HUES48 (cell line): ENCODE measurements around the gene PFDN5.
"Not testable (repeated sequence)": the region's sequence is repeated elsewhere in the genome, so short reads cannot be mapped to it uniquely, and the experiment has no call there.

Experiments used
- H3K27ac ChIP-seq: one replicate; pipeline ENCODE4 v1.7.0; 2013; ENCODE audit warnings: low read depth, low read length, inconsistent platforms
- H3K27me3 ChIP-seq: 2 replicates; pipeline ENCODE4 v1.6.1; 2013; ENCODE audit warnings: mild to moderate bottlenecking, low read length; ENCODE audit not compliant: control insufficient read depth, insufficient read depth
- H3K36me3 ChIP-seq: 2 replicates; pipeline ENCODE4 v1.6.1; 2013; ENCODE audit warnings: low read length; ENCODE audit not compliant: control insufficient read depth, insufficient read depth
- H3K4me1 ChIP-seq: 2 replicates; pipeline ENCODE4 v1.6.1; 2013; ENCODE audit warnings: mild to moderate bottlenecking, low read length; ENCODE audit not compliant: control insufficient read depth, insufficient read depth
- H3K4me3 ChIP-seq: 2 replicates; pipeline ENCODE4 v1.5.1; 2013; ENCODE audit warnings: mild to moderate bottlenecking, low read depth, low read length
- H3K9ac ChIP-seq: 2 replicates; pipeline ENCODE4 v1.6.1; 2013; ENCODE audit warnings: mild to moderate bottlenecking, low read depth, low read length, moderate library complexity
- H3K9me3 ChIP-seq: 2 replicates; pipeline ENCODE4 v1.6.1; 2013; ENCODE audit warnings: low read length; ENCODE audit not compliant: control insufficient read depth, insufficient read depth

PFDN5 gene

DNA sequence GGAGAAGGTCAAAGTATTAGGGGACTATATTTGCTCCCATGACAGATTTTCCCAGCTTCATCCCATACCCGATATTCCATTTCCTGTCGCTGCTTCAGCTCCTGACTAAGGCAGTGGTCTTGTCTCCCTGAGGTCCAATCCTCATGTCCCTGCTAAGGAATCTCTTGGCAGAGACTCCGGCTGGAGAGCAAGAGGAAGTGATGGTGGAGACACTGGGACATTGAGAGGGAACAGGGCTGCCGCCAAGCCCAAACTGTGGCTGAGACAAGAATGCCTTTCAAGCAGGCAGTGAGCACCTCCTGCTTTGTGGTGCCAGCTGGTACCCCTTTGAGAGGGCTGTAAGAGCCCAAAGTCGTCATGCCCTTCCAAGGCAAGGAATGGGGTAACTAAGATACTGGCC lies 35.3 kb downstream of the PFDN5 start:
- Histone ChIP-seq H3K9ac (no peak overlapping the region), H3K36me3 (no peaks in the 10 kb centered on the region), H3K27ac (no peak overlapping the region), H3K9me3 (no peaks in the 10 kb centered on the region), H3K27me3 (peaks cover 37% of the 10 kb centered on the region), H3K4me3 (no peak overlapping the region), H3K4me1 (peaks cover 8% of the 10 kb centered on the region; the same call in 1 of the 2 replicates)

DNA sequence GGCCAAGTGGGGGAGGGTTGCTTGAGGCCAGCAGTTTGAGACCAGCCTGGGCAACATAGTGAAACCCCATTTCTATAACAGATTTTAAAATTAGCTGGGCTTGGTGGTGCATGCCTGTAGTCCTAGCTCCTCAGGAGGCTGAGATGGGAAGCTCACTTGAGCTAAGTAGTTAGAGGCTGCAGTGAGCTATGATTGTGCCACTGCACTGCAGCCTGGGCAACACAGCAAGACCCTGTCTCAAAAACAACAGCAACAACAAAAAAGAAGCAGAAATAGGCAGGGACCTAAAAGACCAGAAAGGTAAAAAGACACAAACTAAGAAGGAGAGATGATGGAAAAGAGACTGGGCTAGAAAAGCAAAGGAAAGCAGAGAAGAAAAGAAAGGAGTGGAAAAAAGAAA lies 37.0 kb downstream of the PFDN5 start:
- H3K9ac ChIP-seq, H3K27ac ChIP-seq, H3K9me3 ChIP-seq, H3K4me1 ChIP-seq, H3K4me3 ChIP-seq, H3K36me3 ChIP-seq: not testable (repeated sequence)
- H3K27me3 ChIP-seq = peaks cover 32% of the 10 kb centered on the region

DNA sequence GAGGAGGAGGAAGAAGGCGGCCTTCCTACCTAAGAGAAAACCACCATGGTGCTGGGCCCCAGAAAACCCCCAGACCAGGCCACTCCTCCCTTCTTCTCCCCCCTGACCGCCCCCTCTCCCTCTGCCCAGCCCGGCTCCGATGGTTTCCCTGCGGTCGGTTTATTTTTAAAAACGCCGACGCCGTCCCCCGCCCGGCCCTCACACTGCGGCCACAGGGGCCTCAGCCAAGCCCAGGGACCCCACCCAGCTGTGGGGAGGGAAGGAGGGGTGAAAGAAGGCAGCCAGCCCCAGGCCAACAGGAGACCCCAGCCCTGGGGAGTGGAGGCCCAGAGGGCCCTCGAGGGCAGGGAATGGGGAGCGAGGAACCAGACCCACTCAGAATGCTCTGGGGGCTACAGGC lies 37.4 kb downstream of the PFDN5 start:
- peaks cover 12% of the 10 kb centered on the region; the same call in 1 of the 2 replicates for H3K4me1 ChIP-seq
- H3K4me3 ChIP-seq = no peak overlapping the region
- H3K9me3 ChIP-seq = no peaks in the 10 kb centered on the region
- no peak overlapping the region for H3K27ac ChIP-seq
- H3K36me3 ChIP-seq = no peaks in the 10 kb centered on the region
- no peak overlapping the region for H3K9ac ChIP-seq
- peaks cover 32% of the 10 kb centered on the region for H3K27me3 ChIP-seq

DNA sequence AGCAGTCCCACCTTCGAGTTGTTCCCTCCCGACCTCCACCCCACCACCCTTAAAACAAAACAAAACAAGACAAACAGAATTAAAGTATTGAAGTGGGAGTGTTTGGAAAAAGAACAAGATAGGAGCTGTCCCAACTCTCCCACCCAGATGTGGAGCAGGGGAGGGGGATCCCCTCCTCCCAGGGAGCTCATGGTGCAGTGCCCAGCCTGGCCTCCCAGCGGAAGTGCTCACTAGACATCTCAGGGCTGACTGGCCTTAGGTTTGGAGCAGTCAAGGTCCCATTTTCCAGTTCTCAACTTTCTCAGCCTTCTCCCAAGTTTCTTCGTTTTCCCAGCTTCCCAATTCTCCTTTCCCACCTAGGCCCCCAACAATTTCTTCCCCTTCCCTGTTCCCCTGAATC lies 37.9 kb downstream of the PFDN5 start:
- Histone ChIP-seq H3K27ac (no peak overlapping the region), H3K9me3 (no peaks in the 10 kb centered on the region), H3K4me3 (no peak overlapping the region), H3K36me3 (no peaks in the 10 kb centered on the region), H3K4me1 (peaks cover 15% of the 10 kb centered on the region; the same call in 1 of the 2 replicates), H3K27me3 (peaks cover 26% of the 10 kb centered on the region), H3K9ac (no peak overlapping the region)

DNA sequence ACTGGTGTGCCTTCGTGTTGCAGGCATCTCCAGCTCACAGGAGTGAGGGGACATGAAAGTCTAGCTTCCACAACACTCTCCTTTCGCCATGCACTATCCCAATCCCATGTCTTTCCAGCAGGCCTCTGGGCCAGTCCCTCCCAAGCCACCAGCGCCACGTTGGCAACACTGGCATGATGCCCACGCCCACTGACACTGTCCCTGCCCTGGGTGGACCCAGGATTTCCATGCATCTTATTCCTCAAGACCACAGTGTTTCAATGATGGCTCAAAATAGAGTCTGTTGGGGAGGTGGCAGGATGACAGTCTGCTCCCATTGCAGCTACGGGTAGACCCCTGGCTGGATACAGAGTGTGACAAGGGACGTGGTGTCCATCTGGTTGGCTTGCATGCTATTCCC lies 38.5 kb downstream of the PFDN5 start:
- no peak overlapping the region for H3K27ac ChIP-seq
- no peak overlapping the region for H3K9ac ChIP-seq
- H3K36me3 ChIP-seq = no peaks in the 10 kb centered on the region
- H3K9me3 ChIP-seq = no peaks in the 10 kb centered on the region
- H3K4me3 ChIP-seq = no peak overlapping the region
- peaks cover 18% of the 10 kb centered on the region; the same call in 1 of the 2 replicates for H3K4me1 ChIP-seq
- peaks cover 21% of the 10 kb centered on the region for H3K27me3 ChIP-seq

DNA sequence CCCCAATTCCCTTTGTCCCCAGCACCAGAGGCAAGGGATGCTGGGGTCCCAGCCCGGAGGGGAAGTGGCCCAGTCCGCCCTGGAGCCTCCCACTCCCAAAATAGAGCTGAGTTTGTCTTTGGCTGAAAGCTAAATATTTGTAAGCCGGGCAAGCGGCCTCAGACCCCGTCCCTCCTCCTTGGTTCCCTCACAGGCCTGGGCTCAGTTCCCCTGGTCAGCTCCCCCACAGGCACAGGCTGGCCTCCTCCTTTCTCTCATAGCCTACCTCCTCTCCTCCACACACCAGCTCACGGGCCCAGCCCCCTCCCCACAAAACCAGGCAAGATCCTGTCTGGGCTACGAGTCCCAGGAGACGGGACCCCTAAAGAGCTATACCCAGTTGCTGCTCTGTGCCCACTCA lies 39.5 kb downstream of the PFDN5 start:
- H3K36me3 ChIP-seq = no peaks in the 10 kb centered on the region
- peaks cover 18% of the 10 kb centered on the region; the same call in 1 of the 2 replicates for H3K4me1 ChIP-seq
- H3K27me3 ChIP-seq = peaks cover 16% of the 10 kb centered on the region
- no peak overlapping the region for H3K9ac ChIP-seq
- H3K4me3 ChIP-seq = no peak overlapping the region
- no peaks in the 10 kb centered on the region for H3K9me3 ChIP-seq
- H3K27ac ChIP-seq = no peak overlapping the region

DNA sequence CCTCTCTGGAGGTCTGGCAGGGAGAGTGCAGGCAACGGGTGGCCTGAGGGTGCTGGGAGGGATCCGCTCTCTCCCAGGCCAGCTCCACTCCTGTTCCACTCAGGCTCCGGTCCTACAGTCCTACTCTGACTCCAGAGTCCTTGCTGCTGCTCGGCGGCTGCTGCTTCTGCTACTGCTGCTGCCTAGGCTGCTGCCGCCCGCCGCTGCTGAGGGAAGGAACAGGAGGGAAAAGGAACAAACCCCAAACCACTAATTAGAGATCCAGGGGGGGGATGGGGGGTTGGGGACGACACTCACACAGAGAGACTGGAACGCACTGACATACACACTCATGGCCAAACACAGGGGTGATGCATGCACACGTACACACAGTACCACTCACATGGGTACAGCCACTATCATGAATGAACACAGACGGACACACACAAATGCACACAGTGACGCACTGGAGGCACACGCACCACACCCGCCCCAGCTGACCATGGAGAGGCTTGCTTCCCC lies 40.9 kb downstream of the PFDN5 start, which contains the start of gene SP7:
Gene SP7 (minus strand): TSS at position 174 of the 501 bp plus-strand sequence. CDS start 708 bp downstream, outside the sequence.
- H3K9ac ChIP-seq = no peak within 1 kb of the TSS
- no peak within 1 kb of the TSS for H3K27ac ChIP-seq
- no peak within 1 kb of the TSS for H3K4me3 ChIP-seq
- no peaks in the 10 kb centered on the region for H3K9me3 ChIP-seq
- H3K36me3 ChIP-seq = no peaks in the 10 kb centered on the region
- peaks cover 24% of the 10 kb centered on the region for H3K27me3 ChIP-seq
- peaks cover 18% of the 10 kb centered on the region; the same call in 1 of the 2 replicates for H3K4me1 ChIP-seq

DNA sequence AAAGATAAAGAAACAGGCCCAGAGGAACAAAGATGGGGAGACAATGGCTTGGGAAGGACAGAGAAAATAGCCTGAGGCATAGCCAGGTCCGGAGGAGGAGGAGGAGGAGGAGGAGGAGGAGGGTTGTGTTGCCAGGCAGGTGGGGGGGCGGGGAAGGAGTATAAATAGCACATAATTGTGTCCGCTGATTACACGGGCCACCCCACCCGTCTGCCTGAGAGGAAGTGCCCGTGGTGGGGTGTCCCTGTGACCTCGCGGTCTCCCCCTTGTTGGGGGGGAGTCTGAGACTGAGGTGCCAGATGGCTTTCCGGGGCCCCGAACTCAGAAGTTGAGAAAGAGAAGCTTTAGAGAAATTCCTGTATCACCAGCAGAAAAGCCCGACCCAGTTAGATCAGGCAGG lies 42.7 kb downstream of the PFDN5 start:
- H3K4me1 ChIP-seq = peaks cover 18% of the 10 kb centered on the region; the same call in 1 of the 2 replicates
- no peaks in the 10 kb centered on the region for H3K36me3 ChIP-seq
- no peak overlapping the region for H3K9ac ChIP-seq
- peaks cover 25% of the 10 kb centered on the region for H3K27me3 ChIP-seq
- H3K4me3 ChIP-seq = no peak overlapping the region
- H3K27ac ChIP-seq = no peak overlapping the region
- H3K9me3 ChIP-seq = no peaks in the 10 kb centered on the region

DNA sequence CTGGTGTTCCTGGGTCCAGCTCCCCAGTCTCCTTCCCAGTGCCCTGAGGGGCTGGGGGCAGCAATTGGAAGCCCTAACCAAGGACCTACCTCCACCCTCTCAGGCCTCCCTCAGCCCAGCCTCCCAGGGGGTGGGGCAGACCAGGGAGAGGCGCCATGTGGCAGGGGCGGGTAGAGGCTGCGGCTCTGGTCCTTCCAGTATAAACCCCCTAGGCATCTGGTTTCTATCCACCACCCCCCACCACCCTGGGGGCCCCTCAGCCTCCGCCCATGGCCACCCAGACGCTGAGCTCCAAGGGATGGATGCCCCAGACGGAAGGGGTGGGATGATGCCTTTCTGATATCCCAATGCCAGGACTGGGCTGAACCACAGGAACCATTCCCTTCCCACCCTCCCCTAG lies 43.6 kb downstream of the PFDN5 start:
- no peak overlapping the region for H3K27ac ChIP-seq
- H3K9me3 ChIP-seq = no peaks in the 10 kb centered on the region
- no peak overlapping the region for H3K9ac ChIP-seq
- H3K27me3 ChIP-seq = peaks cover 33% of the 10 kb centered on the region
- H3K4me1 ChIP-seq = peaks cover 18% of the 10 kb centered on the region; the same call in 1 of the 2 replicates
- no peak overlapping the region for H3K4me3 ChIP-seq
- no peaks in the 10 kb centered on the region for H3K36me3 ChIP-seq

DNA sequence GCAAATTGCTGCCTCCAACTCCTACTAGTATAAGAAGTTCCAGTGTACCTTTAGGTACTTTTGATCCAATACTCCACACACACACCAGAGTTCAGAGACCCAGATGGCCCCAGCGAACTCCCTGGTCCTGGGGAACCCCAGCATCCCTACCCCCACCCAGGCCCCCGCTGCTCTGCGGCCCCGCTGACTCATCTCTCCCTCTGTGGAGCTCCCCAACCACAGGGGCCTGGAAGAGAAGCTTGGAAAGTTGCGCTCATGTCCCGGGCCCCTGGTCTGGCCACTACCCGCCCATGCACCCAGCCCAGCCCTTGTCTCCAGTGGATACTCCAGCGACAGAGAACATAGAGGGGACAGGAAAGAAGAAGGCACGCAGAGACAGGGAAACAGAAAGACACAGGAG lies 45.1 kb downstream of the PFDN5 start:
- H3K4me1 ChIP-seq = peaks cover 18% of the 10 kb centered on the region

DNA sequence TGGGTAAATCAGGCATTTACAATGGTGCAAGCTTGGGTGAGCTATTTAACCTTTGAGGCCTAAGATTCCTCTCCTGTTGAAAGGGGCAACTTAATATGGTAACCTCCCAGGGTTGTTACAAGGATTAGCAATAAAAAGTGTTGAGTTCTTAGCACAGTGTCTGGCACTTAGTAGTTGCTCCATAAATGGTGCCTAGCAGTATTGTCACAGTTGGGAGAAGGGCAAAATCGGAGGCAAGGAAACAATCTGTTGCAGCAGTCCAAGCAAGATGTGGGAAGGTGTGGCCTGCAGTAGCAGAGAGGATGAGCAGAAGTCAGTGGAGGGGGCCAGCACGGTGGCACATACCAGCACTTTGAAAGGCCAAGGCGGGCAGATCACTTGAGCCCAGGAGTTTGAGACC lies 48.1 kb downstream of the PFDN5 start:
- Histone ChIP-seq H3K4me1 (peaks cover 7% of the 10 kb centered on the region), H3K27me3 (peaks cover 32% of the 10 kb centered on the region), H3K9me3 (no peaks in the 10 kb centered on the region), H3K9ac (no peak overlapping the region), H3K4me3 (no peak overlapping the region), H3K27ac (no peak overlapping the region), H3K36me3 (no peaks in the 10 kb centered on the region)

More for the DNA sequence above, 45.1 kb downstream of the PFDN5 start:
- Histone ChIP-seq H3K4me3 (no peak overlapping the region), H3K36me3 (no peaks in the 10 kb centered on the region), H3K27me3 (peaks cover 39% of the 10 kb centered on the region), H3K9me3 (no peaks in the 10 kb centered on the region), H3K27ac (no peak overlapping the region), H3K9ac (no peak overlapping the region)
